ENCODE data around the gene ZNF862.

DNA sequence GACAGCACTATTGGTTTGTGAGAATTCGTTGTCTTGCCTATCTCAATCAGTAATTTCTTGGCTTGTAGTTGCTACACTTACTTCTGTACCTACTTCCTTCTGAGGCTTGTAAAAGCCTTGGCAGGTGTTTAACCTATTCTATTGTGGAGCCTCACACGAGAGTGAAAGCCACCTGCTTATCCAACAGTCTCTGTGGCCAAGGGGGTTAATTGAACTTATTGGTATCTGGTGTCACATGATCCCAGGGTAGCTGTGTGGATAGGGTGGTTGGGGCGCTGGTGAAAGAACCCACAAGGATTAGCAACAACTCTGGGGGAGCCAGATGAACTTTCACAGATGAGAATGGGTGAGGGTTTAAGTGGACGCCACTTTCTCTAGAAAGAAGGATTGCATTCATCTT lies 21.7 kb downstream of the ZNF862 start:
- TF ChIP-seq, protein P1, sequence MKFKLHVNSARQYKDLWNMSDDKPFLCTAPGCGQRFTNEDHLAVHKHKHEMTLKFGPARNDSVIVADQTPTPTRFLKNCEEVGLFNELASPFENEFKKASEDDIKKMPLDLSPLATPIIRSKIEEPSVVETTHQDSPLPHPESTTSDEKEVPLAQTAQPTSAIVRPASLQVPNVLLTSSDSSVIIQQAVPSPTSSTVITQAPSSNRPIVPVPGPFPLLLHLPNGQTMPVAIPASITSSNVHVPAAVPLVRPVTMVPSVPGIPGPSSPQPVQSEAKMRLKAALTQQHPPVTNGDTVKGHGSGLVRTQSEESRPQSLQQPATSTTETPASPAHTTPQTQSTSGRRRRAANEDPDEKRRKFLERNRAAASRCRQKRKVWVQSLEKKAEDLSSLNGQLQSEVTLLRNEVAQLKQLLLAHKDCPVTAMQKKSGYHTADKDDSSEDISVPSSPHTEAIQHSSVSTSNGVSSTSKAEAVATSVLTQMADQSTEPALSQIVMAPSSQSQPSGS (CRISPR knock-in tag; IDR thresholded peaks at IDR 0.05; ENCODE audit: borderline replicate concordance, low read depth): no peak
- TF ChIP-seq, protein P2, sequence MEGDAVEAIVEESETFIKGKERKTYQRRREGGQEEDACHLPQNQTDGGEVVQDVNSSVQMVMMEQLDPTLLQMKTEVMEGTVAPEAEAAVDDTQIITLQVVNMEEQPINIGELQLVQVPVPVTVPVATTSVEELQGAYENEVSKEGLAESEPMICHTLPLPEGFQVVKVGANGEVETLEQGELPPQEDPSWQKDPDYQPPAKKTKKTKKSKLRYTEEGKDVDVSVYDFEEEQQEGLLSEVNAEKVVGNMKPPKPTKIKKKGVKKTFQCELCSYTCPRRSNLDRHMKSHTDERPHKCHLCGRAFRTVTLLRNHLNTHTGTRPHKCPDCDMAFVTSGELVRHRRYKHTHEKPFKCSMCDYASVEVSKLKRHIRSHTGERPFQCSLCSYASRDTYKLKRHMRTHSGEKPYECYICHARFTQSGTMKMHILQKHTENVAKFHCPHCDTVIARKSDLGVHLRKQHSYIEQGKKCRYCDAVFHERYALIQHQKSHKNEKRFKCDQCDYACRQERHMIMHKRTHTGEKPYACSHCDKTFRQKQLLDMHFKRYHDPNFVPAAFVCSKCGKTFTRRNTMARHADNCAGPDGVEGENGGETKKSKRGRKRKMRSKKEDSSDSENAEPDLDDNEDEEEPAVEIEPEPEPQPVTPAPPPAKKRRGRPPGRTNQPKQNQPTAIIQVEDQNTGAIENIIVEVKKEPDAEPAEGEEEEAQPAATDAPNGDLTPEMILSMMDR (IDR thresholded peaks at IDR 0.05): no peak
- TF ChIP-seq ZNF317 (CRISPR knock-in tag; IDR thresholded peaks at IDR 0.05; ENCODE audit: borderline replicate concordance, low read depth): no peak
- TF ChIP-seq, protein P3, sequence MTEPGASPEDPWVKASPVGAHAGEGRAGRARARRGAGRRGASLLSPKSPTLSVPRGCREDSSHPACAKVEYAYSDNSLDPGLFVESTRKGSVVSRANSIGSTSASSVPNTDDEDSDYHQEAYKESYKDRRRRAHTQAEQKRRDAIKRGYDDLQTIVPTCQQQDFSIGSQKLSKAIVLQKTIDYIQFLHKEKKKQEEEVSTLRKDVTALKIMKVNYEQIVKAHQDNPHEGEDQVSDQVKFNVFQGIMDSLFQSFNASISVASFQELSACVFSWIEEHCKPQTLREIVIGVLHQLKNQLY (CRISPR knock-in tag; IDR thresholded peaks at IDR 0.05): no peak
- TF ChIP-seq, protein P4, sequence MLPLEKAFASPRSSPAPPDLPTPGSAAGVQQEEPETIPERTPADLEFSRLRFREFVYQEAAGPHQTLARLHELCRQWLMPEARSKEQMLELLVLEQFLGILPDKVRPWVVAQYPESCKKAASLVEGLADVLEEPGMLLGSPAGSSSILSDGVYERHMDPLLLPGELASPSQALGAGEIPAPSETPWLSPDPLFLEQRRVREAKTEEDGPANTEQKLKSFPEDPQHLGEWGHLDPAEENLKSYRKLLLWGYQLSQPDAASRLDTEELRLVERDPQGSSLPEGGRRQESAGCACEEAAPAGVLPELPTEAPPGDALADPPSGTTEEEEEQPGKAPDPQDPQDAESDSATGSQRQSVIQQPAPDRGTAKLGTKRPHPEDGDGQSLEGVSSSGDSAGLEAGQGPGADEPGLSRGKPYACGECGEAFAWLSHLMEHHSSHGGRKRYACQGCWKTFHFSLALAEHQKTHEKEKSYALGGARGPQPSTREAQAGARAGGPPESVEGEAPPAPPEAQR (CRISPR knock-in tag; IDR thresholded peaks at IDR 0.05): no peak
- TF ChIP-seq, protein P5, sequence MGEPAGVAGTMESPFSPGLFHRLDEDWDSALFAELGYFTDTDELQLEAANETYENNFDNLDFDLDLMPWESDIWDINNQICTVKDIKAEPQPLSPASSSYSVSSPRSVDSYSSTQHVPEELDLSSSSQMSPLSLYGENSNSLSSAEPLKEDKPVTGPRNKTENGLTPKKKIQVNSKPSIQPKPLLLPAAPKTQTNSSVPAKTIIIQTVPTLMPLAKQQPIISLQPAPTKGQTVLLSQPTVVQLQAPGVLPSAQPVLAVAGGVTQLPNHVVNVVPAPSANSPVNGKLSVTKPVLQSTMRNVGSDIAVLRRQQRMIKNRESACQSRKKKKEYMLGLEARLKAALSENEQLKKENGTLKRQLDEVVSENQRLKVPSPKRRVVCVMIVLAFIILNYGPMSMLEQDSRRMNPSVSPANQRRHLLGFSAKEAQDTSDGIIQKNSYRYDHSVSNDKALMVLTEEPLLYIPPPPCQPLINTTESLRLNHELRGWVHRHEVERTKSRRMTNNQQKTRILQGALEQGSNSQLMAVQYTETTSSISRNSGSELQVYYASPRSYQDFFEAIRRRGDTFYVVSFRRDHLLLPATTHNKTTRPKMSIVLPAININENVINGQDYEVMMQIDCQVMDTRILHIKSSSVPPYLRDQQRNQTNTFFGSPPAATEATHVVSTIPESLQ (CRISPR knock-in tag; IDR thresholded peaks at IDR 0.05): no peak
- TF ChIP-seq, protein P6, sequence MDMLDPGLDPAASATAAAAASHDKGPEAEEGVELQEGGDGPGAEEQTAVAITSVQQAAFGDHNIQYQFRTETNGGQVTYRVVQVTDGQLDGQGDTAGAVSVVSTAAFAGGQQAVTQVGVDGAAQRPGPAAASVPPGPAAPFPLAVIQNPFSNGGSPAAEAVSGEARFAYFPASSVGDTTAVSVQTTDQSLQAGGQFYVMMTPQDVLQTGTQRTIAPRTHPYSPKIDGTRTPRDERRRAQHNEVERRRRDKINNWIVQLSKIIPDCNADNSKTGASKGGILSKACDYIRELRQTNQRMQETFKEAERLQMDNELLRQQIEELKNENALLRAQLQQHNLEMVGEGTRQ (CRISPR knock-in tag; IDR thresholded peaks at IDR 0.05): no peak
- TF ChIP-seq, protein P7, sequence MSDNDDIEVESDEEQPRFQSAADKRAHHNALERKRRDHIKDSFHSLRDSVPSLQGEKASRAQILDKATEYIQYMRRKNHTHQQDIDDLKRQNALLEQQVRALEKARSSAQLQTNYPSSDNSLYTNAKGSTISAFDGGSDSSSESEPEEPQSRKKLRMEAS (CRISPR knock-in tag; IDR thresholded peaks at IDR 0.05): no peak
- TF ChIP-seq ESRRA (CRISPR knock-in tag; IDR thresholded peaks at IDR 0.05; ENCODE audit: borderline replicate concordance): no peak
- no peak for TF ChIP-seq ETV6 (CRISPR knock-in tag; IDR thresholded peaks at IDR 0.05)
